Sigmoid colon (tissue), 7 donors: ENCODE measurements around the gene PPP1R16B. TPM values are rescaled to one million over a fixed set of nuclear protein-coding genes. Genes with fewer than 3 reads are reported as not detected.

Experiments used
- DNase-seq: peaks from one replicate; pipeline ENCODE4 v3.0.0-alpha.2; 2019
- H3K27ac ChIP-seq, 4 donors: fragments of 200-600 bp; sonication (generic); one replicate each; pipeline ENCODE4 v1.5.1; 2016 to 2019; ENCODE audit warnings: mild to moderate bottlenecking in 1 of 4
- H3K27me3 ChIP-seq, 3 donors: fragments of 200-600 bp; sonication (generic); one replicate each; pipeline ENCODE4 v1.5.1; 2019; ENCODE audit warnings: mild to moderate bottlenecking in 1 of 3
- H3K36me3 ChIP-seq, 4 donors: fragments of 200-600 bp; sonication (generic); one replicate each; pipeline ENCODE4 v1.5.1; 2016 to 2019
- H3K4me1 ChIP-seq, 4 donors: fragments of 200-600 bp; sonication (generic); one replicate each; pipeline ENCODE4 v1.5.1; 2017 to 2019
- H3K4me3 ChIP-seq, 4 donors: fragments of 200-600 bp; sonication (generic); one replicate each; pipeline ENCODE4 v1.5.1; 2017 to 2019; ENCODE audit warnings: mild to moderate bottlenecking in 2 of 4, moderate library complexity in 1 of 4
- H3K9me3 ChIP-seq, 4 donors: fragments of 200-600 bp in 3 of 4; sonication (generic) in 3 of 4; one replicate each; pipeline versions ENCODE4 v1.5.1 to v1.6.1; 2013 to 2019
- CTCF ChIP-seq, 4 experiments: fragments of 450-650 bp in 3 of 4; fragments of 200-600 bp in 1 of 4; IDR thresholded peaks; one replicate each; pipeline ENCODE4 v1.5.1; 2016 to 2019; ENCODE audit warnings: antibody characterized with exemption in 4 of 4, mild to moderate bottlenecking in 3 of 4, moderate library complexity in 2 of 4
- EP300 ChIP-seq, 4 donors: sonication (generic); formaldehyde crosslinking; IDR thresholded peaks; one replicate each; pipeline ENCODE4 v1.6.1; 2017; ENCODE audit warnings: antibody characterized with exemption in 4 of 4
- POLR2A ChIP-seq, 2 donors: fragments of 450-650 bp; IDR thresholded peaks; one replicate each; pipeline ENCODE4 v1.6.1; 2016; ENCODE audit warnings: antibody characterized with exemption in 2 of 2, mild to moderate bottlenecking in 2 of 2, moderate library complexity in 2 of 2
- POLR2AphosphoS5 ChIP-seq, 4 donors: sonication (generic); formaldehyde crosslinking; IDR thresholded peaks; one replicate each; pipeline ENCODE4 v1.6.1; 2017; ENCODE audit warnings: antibody characterized with exemption in 4 of 4
- WGBS, 2 donors: extraction: QIAGEN DNeasy Blood & Tissue Kit; methylation state at CpG; one replicate each; pipeline ENCODE4 v1.1.7; 2013; 5-methylcytosine and 5-hydroxymethylcytosine counted together
- intact Hi-C: fragments of 100-400 bp; cut with DNase I; formaldehyde crosslinking; loops from one replicate; pipeline ENCODE4 v1.15.1; 2023
- polyA plus RNA-seq, 3 donors: library from polyadenylated mRNA; stranded (reverse); fragments of 200-250 nt; gene quantifications; one replicate each; pipeline ENCODE4 v1.2.3, GENCODE V29; 2013
- total RNA-seq, 4 donors: library from RNA; depleted of rRNA; stranded (reverse); fragments of >200 nt; gene quantifications; one replicate each; pipeline ENCODE4 v1.1.0, GENCODE V29; 2016
- donor health status: healthy with polysubstance abuse.
- donor health status: Bipolar disorder and iron deficiency.
- donor health status: healthy.

PPP1R16B gene
- total and polyA plus RNA-seq, 7 donors, result 0.92 to 21.7 (median 3.6) TPM

GRCh38 chr20:38895098-38895949, 89.8 kb downstream of the PPP1R16B start:
- Histone ChIP-seq H3K4me3 (no peak overlapping the region), H3K9me3 (no peaks in the 10 kb centered on the region), H3K27ac (no peak overlapping the region), H3K27me3 (peaks cover 0 to 17% (median 16%) of the 10 kb centered on the region in 3 donors), H3K4me1 (peaks cover 0 to 10% (median 5%) of the 10 kb centered on the region in 4 donors), H3K36me3 (no peaks in the 10 kb centered on the region)
- intact Hi-C loops, result no loop called here
- no peak for TF ChIP-seq CTCF (IDR thresholded peaks at IDR 0.05)
- no peak for TF ChIP-seq POLR2A (IDR thresholded peaks at IDR 0.05)
- TF ChIP-seq EP300 (IDR thresholded peaks at IDR 0.05), result no peak
- TF ChIP-seq POLR2AphosphoS5 (IDR thresholded peaks at IDR 0.05), result no peak
- 58 to 84% methylated on average over 9 of the region's 9 CpGs for WGBS, 2 donors
- no peak for DNase-seq

GRCh38 chr20:38896009-38896594, 90.6 kb downstream of the PPP1R16B start:
- TF ChIP-seq CTCF (IDR thresholded peaks at IDR 0.05), result no peak
- TF ChIP-seq POLR2A (IDR thresholded peaks at IDR 0.05), result no peak
- TF ChIP-seq POLR2AphosphoS5 (IDR thresholded peaks at IDR 0.05), result no peak
- TF ChIP-seq EP300 (IDR thresholded peaks at IDR 0.05), result no peak
- Histone ChIP-seq H3K4me1 (peaks cover 0 to 10% (median 5%) of the 10 kb centered on the region in 4 donors), H3K4me3 (no peak overlapping the region), H3K27me3 (peaks cover 0 to 17% (median 10%) of the 10 kb centered on the region in 3 donors), H3K36me3 (no peaks in the 10 kb centered on the region), H3K27ac (no peak overlapping the region), H3K9me3 (no peaks in the 10 kb centered on the region)
- no peak for DNase-seq
- intact Hi-C loops, result no loop called here

- H3K27ac ChIP-seq, result no peak overlapping the region
- H3K36me3 ChIP-seq, result no peaks in the 10 kb centered on the region
- H3K27me3 ChIP-seq, result peaks cover 0 to 17% (median 10%) of the 10 kb centered on the region in 3 donors
- no peaks in the 10 kb centered on the region for H3K9me3 ChIP-seq
- intact Hi-C loops, result no loop called here
- DNase-seq, result no peak
- H3K4me3 ChIP-seq, result no peak overlapping the region
- WGBS, 2 donors, result 87 to 91% methylated on average over 4 of the region's 4 CpGs
- TF ChIP-seq EP300 (IDR thresholded peaks at IDR 0.05) (no peak), POLR2AphosphoS5 (IDR thresholded peaks at IDR 0.05) (no peak), POLR2A (IDR thresholded peaks at IDR 0.05) (no peak), CTCF (IDR thresholded peaks at IDR 0.05) (no peak)
- peaks cover 0 to 10% (median 5%) of the 10 kb centered on the region in 4 donors for H3K4me1 ChIP-seq
Measured at GRCh38 chr20:38897267-38897666, 91.8 kb downstream of the PPP1R16B start.

GRCh38 chr20:38900606-38901005, 95.1 kb downstream of the PPP1R16B start:
- TF ChIP-seq POLR2A (IDR thresholded peaks at IDR 0.05) (no peak), POLR2AphosphoS5 (IDR thresholded peaks at IDR 0.05) (no peak), EP300 (IDR thresholded peaks at IDR 0.05) (no peak), CTCF (IDR thresholded peaks at IDR 0.05) (no peak)
- Histone ChIP-seq H3K4me3 (no peak overlapping the region), H3K9me3 (peaks cover 0 to 6% (median 2%) of the 10 kb centered on the region in 4 donors), H3K27ac (no peak overlapping the region), H3K27me3 (no peaks in the 10 kb centered on the region), H3K4me1 (no peaks in the 10 kb centered on the region), H3K36me3 (no peaks in the 10 kb centered on the region)
- no peak for DNase-seq
- intact Hi-C loops, result no loop called here
- 80 to 91% methylated on average over 13 of the region's 13 CpGs for WGBS, 2 donors
